ENCODE results near the gene RBKS. TPM values are rescaled to one million over a fixed set of nuclear protein-coding genes. Genes with fewer than 3 reads are reported as not detected.

The RBKS gene
- total RNA-seq, 1 experiment from 2014 or later = 4.5 TPM

- intact Hi-C loops (cut with micrococcal nuclease; ENCODE audit: unreplicated experiment) = no loop called here
- Histone ChIP-seq H3F3A (ENCODE audit: insufficient read depth, low read depth) (peaks cover 10% of the 10 kb centered on the region), H3K9me2 (ENCODE audit: insufficient read depth) (peaks cover 9% of the 10 kb centered on the region; the same call in 1 of the 2 replicates), H3K4me1 (replicated peaks; ENCODE audit: insufficient read depth) (peaks cover 16% of the 10 kb centered on the region), H3K4me3 (no peak overlapping the region), H3K9me3 (ENCODE audit: insufficient read depth, low read depth) (no peaks in the 10 kb centered on the region), H3K36me3 (ENCODE audit: low read depth) (no peaks in the 10 kb centered on the region), H3K79me2 (ENCODE audit: low read depth) (no peaks in the 10 kb centered on the region), H3K4me2 (no peak overlapping the region), H4K20me1 (ENCODE audit: insufficient read depth) (no peaks in the 10 kb centered on the region), H3K27me3 (ENCODE audit: insufficient read depth, low read depth) (no peaks in the 10 kb centered on the region), H2AFZ (no peak overlapping the region), H3K27ac (no peak overlapping the region)
- POLR2A ChIA-PET (ENCODE audit: unreplicated experiment) = interaction anchor here (0.6 kb wide), 1 partner anchor 652 kb away, joined by 3 read pairs; no protein-coding TSS in a partner anchor
- BruUV-seq (replicated peaks) = no TSS peak
- TF ChIP-seq CTCF (conservative IDR thresholded peaks at IDR 0.05) (no peak), EZH2 (IDR thresholded peaks at IDR 0.05; ENCODE audit: low read depth) (no peak)
- CTCF ChIA-PET = no interaction called here
- DNase-seq = no peak
Measured at GRCh38 chr2:27790796-27791195, 99.4 kb downstream of the RBKS start.

- intact Hi-C loops (cut with micrococcal nuclease; ENCODE audit: unreplicated experiment) = no loop called here
- no peak overlapping the region for H3K4me3 ChIP-seq
- no peaks in the 10 kb centered on the region for H3K4me1 ChIP-seq (replicated peaks; ENCODE audit: insufficient read depth)
- no peak overlapping the region for H2AFZ ChIP-seq
- no peak overlapping the region for H3K4me2 ChIP-seq
- peaks cover 16% of the 10 kb centered on the region for H3K79me2 ChIP-seq (ENCODE audit: low read depth)
- TF ChIP-seq EZH2 (IDR thresholded peaks at IDR 0.05; ENCODE audit: low read depth) (no peak), CTCF (conservative IDR thresholded peaks at IDR 0.05) (no peak)
- H3K9me2 ChIP-seq (ENCODE audit: insufficient read depth) = no peaks in the 10 kb centered on the region
- peaks cover 21% of the 10 kb centered on the region; the same call in 1 of the 2 replicates for H3F3A ChIP-seq (ENCODE audit: insufficient read depth, low read depth)
- no peaks in the 10 kb centered on the region for H3K9me3 ChIP-seq (ENCODE audit: insufficient read depth, low read depth)
- peaks cover 21% of the 10 kb centered on the region; the same call in 1 of the 2 replicates for H3K36me3 ChIP-seq (ENCODE audit: low read depth)
- DNase-seq = no peak
- H4K20me1 ChIP-seq (ENCODE audit: insufficient read depth) = peaks cover 5% of the 10 kb centered on the region; the same call in 1 of the 2 replicates
- H3K27ac ChIP-seq = no peak overlapping the region
- POLR2A ChIA-PET (ENCODE audit: unreplicated experiment) = no interaction called here
- no TSS peak for BruUV-seq (replicated peaks)
- CTCF ChIA-PET = no interaction called here
- no peaks in the 10 kb centered on the region for H3K27me3 ChIP-seq (ENCODE audit: insufficient read depth, low read depth)
Measured at GRCh38 chr2:27782701-27783100, 107.5 kb downstream of the RBKS start.

- POLR2A ChIA-PET (ENCODE audit: unreplicated experiment) = interaction anchor here (0.5 kb wide), 1 partner anchor 1013 kb away, joined by 18 read pairs; no protein-coding TSS in a partner anchor
Measured at GRCh38 chr2:27781496-27781895, 108.7 kb downstream of the RBKS start.

More at GRCh38 chr2:27781496-27781895, 108.7 kb downstream of the RBKS start:
- peaks cover 28% of the 10 kb centered on the region for H3K79me2 ChIP-seq (ENCODE audit: low read depth)
- BruUV-seq (replicated peaks) = no TSS peak
- DNase-seq = no peak
- H3K36me3 ChIP-seq (ENCODE audit: low read depth) = peaks cover 24% of the 10 kb centered on the region; the same call in 1 of the 2 replicates
- CTCF ChIA-PET = no interaction called here
- H3K4me1 ChIP-seq (replicated peaks; ENCODE audit: insufficient read depth) = no peaks in the 10 kb centered on the region
- H4K20me1 ChIP-seq (ENCODE audit: insufficient read depth) = peaks cover 6% of the 10 kb centered on the region; the same call in 1 of the 2 replicates
- no peak overlapping the region for H3K4me3 ChIP-seq
- TF ChIP-seq CTCF (conservative IDR thresholded peaks at IDR 0.05) (no peak), EZH2 (IDR thresholded peaks at IDR 0.05; ENCODE audit: low read depth) (no peak)
- H2AFZ ChIP-seq = no peak overlapping the region
- H3K27me3 ChIP-seq (ENCODE audit: insufficient read depth, low read depth) = no peaks in the 10 kb centered on the region
- intact Hi-C loops (cut with micrococcal nuclease; ENCODE audit: unreplicated experiment) = no loop called here
- H3K9me2 ChIP-seq (ENCODE audit: insufficient read depth) = no peaks in the 10 kb centered on the region
- H3K27ac ChIP-seq = no peak overlapping the region
- H3K9me3 ChIP-seq (ENCODE audit: insufficient read depth, low read depth) = no peaks in the 10 kb centered on the region
- H3K4me2 ChIP-seq = no peak overlapping the region
- peaks cover 21% of the 10 kb centered on the region; the same call in 1 of the 2 replicates for H3F3A ChIP-seq (ENCODE audit: insufficient read depth, low read depth)

Data from PC-9 (cell line).